Measurements from ENCODE around the gene GMPPB.
A peak's percentile ranks its signal among the peaks of the same experiment; 100 is the strongest.

Gene GMPPB

DNA sequence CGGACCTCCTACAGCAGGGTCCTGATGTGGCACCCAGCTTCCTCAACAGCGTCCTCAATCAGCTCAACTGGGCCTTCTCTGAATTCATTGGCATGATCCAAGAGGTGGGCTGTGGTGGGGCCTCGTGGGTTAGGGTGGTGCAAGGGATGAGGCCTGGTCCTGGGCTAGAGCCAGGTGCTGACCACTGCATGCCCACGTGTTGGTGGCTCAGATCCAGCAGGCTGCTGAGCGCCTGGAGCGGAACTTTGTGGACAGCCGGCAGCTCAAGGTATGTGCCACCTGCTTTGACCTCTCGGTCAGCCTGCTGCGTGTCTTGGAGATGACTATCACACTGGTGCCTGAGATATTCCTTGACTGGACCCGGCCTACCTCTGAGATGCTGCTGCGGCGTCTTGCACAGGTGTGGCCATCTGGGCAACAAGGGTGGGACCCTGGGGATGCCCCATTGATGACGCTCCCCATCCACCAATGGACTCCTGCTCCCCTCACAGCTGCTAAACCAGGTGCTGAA is 8.1 kb downstream of the GMPPB start:
- in situ Hi-C loops (cut with HindIII; ENCODE audit: low pct_ligation_motif_present, low sequenced_read_pairs), result no loop called here
- TF ChIP-seq, protein P1, sequence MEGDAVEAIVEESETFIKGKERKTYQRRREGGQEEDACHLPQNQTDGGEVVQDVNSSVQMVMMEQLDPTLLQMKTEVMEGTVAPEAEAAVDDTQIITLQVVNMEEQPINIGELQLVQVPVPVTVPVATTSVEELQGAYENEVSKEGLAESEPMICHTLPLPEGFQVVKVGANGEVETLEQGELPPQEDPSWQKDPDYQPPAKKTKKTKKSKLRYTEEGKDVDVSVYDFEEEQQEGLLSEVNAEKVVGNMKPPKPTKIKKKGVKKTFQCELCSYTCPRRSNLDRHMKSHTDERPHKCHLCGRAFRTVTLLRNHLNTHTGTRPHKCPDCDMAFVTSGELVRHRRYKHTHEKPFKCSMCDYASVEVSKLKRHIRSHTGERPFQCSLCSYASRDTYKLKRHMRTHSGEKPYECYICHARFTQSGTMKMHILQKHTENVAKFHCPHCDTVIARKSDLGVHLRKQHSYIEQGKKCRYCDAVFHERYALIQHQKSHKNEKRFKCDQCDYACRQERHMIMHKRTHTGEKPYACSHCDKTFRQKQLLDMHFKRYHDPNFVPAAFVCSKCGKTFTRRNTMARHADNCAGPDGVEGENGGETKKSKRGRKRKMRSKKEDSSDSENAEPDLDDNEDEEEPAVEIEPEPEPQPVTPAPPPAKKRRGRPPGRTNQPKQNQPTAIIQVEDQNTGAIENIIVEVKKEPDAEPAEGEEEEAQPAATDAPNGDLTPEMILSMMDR (IDR thresholded peaks at IDR 0.05; ENCODE audit: low read depth, low read length, missing control alignments), result no peak
- H3K4me3 ChIP-seq (ENCODE audit: low read depth, low read length), result no peak overlapping the region
- H3K27ac ChIP-seq, result no peak overlapping the region
- no peaks in the 10 kb centered on the region for H3K27me3 ChIP-seq (replicated peaks)
- no peak for DNase-seq
- peaks cover 2% of the 10 kb centered on the region for H3K36me3 ChIP-seq (replicated peaks)

DNA sequence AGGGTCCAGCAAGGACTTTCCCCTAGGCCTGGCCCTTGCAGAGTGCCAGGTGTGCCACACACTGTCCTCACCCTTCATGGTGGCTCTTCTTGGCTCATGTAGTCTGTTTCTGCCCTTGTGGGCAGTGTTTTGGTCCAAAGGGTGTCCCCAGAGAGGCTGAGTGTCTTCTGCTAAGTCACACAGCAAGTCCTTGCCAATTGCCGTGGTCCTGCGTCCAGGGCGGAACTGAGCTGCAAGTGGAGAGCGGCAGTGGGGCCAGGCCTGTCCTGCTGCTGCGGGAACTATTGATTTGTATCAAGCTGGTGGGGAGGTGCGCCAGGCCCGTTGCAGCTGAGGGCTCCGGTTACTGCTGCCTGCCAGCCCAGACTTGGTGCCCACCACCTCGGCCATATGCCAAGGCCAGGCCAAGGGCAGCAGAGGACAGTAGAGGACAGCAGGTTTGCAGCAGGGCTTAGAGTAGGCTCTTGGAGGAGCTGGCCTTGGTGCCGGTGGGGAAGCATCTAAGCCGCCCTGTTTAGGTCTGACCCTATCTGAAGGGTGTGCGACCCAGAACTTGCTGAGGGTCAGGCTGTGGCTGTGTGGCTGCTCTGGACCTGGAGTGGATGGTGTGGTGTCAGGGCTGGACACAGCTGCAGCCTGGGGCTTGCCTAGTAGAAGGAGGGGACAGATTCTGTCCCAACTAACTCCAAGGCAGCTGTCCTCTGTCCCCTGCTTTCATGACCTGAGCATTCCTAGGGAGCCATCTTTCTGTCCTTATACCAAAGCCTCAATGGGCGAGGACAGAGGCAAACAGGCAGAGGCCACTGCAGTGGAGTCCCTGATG is 8.8 kb downstream of the GMPPB start:
- no peak overlapping the region for H3K4me3 ChIP-seq (ENCODE audit: low read depth, low read length)
- H3K27me3 ChIP-seq (replicated peaks), result no peaks in the 10 kb centered on the region
- in situ Hi-C loops (cut with HindIII; ENCODE audit: low pct_ligation_motif_present, low sequenced_read_pairs), result no loop called here
- H3K36me3 ChIP-seq (replicated peaks), result no peaks in the 10 kb centered on the region
- TF ChIP-seq, protein P1 (IDR thresholded peaks at IDR 0.05; ENCODE audit: low read depth, low read length, missing control alignments), result no peak
- DNase-seq, result no peak
- H3K27ac ChIP-seq, result no peak overlapping the region

DNA sequence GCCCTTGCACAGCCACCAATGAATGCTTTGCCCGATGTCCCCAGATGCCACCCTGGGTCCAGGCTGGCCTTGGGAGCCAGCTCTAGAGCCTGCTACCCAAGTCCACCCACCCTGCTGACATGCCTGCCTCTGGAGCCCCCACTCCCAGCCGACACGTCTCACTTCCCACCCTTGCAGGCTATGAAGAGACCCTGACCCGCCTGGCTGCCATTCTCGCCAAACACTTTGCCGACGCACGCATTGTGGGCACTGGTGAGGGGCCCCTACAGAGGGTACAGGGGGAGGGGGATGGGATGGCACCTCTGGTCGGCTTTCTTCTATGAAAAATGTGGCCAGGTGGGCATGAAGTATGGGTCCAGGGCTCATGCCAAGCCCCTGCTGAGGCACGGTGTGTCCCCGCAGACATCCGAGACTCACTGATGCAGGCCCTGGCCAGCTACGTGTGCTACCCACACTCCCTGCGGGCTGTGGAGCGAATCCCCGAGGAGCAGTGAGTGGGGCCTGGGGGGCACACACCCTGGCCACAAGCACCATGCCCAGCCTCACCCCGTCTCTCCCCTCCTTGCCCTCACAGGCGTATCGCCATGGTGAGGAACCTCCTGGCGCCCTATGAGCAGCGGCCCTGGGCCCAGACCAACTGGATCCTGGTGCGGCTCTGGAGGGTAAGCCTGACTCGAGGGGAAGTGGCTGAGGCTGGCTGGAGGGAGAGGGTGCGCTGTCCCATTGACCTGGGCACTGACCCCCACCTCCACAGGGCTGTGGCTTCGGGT is 10.2 kb downstream of the GMPPB start:
- Histone ChIP-seq H3K4me3 (ENCODE audit: low read depth, low read length) (no peak overlapping the region), H3K36me3 (replicated peaks) (no peaks in the 10 kb centered on the region), H3K27me3 (replicated peaks) (no peaks in the 10 kb centered on the region), H3K27ac (no peak overlapping the region)
- in situ Hi-C loops (cut with HindIII; ENCODE audit: low pct_ligation_motif_present, low sequenced_read_pairs), result no loop called here
- TF ChIP-seq, protein P1 (IDR thresholded peaks at IDR 0.05; ENCODE audit: low read depth, low read length, missing control alignments), result no peak
- DNase-seq, result no peak

DNA sequence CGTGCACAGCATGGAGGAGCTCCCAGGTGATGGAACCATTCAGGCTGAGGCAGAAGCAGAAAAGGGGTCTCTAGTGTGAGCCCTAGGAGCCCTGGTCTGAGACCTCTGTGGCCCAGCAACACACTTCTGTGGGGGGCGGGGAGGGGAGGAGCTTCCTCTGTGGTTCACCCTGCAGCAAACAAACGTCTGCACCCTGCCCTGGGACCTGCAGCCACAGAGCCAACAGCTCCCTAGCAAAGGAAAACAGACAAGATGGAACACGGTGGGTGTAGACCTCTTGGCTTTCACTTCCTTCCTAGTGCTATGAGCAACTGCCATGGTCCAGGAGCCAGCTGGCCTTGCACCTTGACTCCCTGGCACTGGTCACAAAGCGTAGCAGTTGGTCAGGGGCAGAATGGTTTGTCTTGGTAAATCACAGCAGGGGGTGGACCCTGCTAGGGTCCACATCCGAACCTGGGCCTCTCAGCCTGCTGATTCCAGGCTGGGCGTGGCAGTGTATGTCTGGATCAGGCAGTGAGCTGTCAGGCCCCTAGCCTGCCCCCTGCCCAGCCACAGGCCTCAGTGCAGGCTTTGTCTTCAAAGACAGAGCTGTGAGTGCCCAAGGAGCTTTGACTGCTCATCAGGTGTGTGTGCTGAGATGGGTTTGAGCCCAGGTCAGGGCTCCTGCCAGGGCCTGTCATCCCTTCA is 11.0 kb downstream of the GMPPB start:
- in situ Hi-C loops (cut with HindIII; ENCODE audit: low pct_ligation_motif_present, low sequenced_read_pairs), result no loop called here
- H3K4me3 ChIP-seq (ENCODE audit: low read depth, low read length), result no peak overlapping the region
- no peak overlapping the region for H3K27ac ChIP-seq
- no peaks in the 10 kb centered on the region for H3K27me3 ChIP-seq (replicated peaks)
- no peak for DNase-seq
- H3K36me3 ChIP-seq (replicated peaks), result no peaks in the 10 kb centered on the region
- TF ChIP-seq, protein P1 (IDR thresholded peaks at IDR 0.05; ENCODE audit: low read depth, low read length, missing control alignments), result peak; percentile 9

DNA sequence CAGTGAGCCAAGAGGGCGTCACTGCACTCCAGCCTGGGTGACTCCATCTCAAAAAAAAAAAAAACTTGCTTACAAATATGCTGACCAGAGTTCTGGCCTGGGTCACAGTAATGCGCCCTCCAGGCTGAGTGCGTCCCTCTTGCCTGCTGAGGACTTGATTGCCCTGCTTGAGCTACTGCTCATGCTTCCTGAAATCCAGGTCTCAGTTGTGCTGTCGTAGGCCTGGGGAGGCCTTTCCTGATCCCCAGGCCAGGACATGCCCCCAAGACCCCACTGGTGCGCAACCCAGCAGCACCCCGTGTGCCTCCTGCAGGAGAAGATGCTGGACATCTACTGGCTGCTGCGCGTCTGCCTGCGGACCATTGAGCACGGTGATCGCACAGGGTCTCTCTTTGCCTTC is 11.6 kb downstream of the GMPPB start:
- H3K36me3 ChIP-seq (replicated peaks), result no peaks in the 10 kb centered on the region
- in situ Hi-C loops (cut with HindIII; ENCODE audit: low pct_ligation_motif_present, low sequenced_read_pairs), result no loop called here
- no peaks in the 10 kb centered on the region for H3K27me3 ChIP-seq (replicated peaks)
- no peak overlapping the region for H3K27ac ChIP-seq
- no peak overlapping the region for H3K4me3 ChIP-seq (ENCODE audit: low read depth, low read length)
- TF ChIP-seq, protein P1 (IDR thresholded peaks at IDR 0.05; ENCODE audit: low read depth, low read length, missing control alignments), result no peak
- no peak for DNase-seq
